Activated CD4-positive, CD25-positive, alpha-beta regulatory T cell treated with anti-CD3 and anti-CD28 coated beads, Interleukin-2, amount 50 U/mL, for 16 hours (primary cell): ENCODE data around the gene AKT1S1.
"Not testable (repeated sequence)": the region's sequence is repeated elsewhere in the genome, so short reads cannot be mapped to it uniquely, and the experiment has no call there.

Experiments used
- DNase-seq: peaks from one replicate; pipeline ENCODE4 v3.0.0-alpha.2; 2020; ENCODE audit warnings: low read depth, low spot score

Gene AKT1S1

DNA sequence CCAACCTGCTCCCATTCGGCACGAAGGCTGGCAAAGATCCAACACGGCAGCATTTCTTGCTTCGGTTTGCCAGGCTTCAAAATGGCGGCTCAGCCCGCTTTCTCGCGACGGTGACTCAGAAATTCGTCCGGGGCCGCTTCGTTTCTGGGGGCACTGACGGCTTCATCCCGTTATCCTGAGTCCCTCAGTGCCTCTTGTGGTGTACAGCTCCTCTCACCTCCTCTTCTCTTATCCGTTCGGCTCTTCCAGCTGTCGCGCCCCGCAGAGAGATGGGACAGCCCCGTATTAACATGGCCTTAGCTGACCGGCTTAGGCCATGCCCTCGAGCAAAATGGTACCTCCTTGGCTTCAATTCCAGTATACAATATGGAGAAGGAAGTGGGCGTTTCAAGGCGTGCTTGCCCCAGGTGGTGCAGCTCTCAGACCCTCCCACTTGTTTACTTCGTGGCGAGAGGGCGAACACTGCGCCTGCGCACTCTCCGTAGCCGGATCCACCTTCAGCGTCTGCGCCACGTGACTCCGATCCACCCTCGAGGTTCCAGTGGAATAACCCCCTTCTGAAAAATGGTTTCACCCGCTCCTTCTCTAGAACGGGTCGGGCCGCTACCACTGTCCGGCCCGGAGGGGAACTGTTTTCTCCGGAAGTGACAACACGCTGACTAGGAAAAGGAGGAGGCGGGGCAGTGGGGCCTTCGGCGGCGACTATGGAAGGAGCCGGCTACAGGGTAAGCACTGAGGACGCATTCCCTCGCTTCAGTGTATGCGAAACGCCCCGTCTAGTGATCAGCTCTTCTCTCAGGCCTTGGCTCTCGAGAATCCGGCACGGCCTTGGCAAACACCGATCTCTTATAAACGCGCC is at the start of gene AKT1S1, which contains the start of gene TBC1D17:
Gene AKT1S1, minus strand, starts transcription at position 336 of the 859 bp plus-strand sequence. CDS start 4,060 bp downstream, outside the sequence.
Gene TBC1D17, plus strand, starts transcription at position 683 of the 859 bp plus-strand sequence. Its CDS starts 22 bp downstream, at position 705.
- peak; percentile 95 for DNase-seq

DNA sequence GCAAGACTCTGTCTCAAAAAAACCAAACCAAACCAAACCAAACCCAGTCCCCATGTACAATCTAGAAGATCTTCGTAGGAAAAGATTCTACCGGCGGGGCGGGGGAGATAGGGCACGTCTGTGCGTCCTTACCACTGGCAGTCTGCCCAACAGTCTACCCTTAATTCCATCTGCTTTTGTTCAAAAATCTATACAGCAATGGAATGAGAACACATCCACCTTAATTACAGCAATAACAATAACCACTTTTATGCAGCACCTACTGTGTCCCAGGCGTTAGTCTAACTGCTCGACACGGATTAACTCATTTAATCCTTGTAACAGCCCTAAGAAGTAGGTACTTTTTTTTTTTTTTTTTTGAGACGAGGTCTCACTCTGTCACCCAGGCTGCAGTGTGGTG is 49.4 kb upstream of the AKT1S1 start:
- DNase-seq: no peak

DNA sequence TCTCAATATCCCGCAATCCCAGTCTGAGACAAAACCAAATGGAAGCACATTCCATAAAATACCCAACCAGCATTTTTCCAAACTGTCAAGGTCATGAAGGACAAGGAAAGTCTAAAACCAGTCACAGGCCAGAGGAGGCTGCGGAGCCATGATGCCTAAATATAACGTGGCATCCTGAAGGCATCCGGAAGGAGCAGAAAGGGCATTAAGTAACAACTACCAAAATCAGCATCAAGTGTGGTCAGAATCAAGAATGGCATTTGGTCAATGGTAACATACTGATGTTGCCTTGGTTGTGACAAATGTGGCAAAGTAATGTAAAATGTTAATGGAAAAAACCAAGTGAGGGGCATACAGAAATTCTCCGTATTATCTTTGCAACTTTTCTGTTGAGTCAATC is 48.3 kb upstream of the AKT1S1 start:
- no peak for DNase-seq

DNA sequence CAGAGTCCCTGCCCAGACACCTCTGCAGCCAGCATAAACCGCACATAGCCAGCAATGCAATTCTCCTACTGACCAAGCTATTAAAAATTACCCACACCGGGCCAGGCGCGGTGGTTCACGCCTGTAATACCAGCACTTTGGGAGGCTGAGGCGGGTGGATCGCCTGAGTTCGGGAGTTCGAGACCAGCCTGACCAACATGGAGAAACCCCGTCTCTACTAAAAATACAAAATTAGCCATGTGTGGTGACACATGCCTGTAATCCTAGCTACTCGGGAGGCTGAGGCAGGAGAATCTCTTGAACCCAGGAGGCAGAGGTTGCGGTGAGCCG is 47.7 kb upstream of the AKT1S1 start:
- DNase-seq: not testable (repeated sequence)

DNA sequence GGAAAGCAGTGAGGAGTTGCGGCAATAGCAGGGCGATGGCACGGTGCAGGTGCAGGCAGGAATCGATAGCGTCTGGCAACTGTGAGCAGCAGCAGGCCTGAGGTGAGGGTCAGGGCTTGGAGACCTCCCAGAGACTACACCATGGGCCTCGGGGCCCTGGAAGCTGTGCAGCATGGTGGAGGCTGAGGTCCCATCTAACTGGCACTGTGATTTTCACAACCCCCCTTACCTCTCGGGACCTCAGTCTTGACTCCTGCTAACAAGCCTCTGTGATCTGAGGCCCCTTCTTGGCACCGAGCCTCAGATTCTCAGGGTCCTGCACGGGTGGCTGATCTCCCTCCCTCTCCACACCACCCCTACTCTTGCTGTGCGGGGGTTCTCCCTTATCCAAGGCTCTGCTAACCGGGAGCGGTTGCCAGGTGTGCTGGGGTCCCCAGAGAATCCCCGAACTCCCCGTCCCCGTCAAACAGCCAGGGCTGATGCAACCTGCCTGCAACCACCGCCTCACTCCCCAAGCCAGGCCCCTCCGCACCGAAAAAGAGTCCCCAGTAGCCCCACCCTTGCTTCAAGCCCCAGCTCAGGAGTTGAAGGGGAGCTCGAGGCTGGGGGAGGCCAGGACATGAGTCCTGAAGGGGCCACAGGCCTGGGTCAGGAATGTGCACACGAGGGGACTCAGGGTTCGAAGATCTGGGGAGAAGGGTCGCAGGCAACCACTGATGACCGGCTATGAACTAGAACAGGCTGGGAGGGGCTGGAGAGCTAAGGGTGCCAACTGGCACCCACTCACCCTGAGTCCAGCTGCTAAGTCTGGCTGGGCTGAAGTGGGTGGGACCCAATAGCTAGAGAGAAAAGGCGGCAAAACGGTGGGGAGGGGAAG is 47.1 kb upstream of the AKT1S1 start:
- no peak for DNase-seq

DNA sequence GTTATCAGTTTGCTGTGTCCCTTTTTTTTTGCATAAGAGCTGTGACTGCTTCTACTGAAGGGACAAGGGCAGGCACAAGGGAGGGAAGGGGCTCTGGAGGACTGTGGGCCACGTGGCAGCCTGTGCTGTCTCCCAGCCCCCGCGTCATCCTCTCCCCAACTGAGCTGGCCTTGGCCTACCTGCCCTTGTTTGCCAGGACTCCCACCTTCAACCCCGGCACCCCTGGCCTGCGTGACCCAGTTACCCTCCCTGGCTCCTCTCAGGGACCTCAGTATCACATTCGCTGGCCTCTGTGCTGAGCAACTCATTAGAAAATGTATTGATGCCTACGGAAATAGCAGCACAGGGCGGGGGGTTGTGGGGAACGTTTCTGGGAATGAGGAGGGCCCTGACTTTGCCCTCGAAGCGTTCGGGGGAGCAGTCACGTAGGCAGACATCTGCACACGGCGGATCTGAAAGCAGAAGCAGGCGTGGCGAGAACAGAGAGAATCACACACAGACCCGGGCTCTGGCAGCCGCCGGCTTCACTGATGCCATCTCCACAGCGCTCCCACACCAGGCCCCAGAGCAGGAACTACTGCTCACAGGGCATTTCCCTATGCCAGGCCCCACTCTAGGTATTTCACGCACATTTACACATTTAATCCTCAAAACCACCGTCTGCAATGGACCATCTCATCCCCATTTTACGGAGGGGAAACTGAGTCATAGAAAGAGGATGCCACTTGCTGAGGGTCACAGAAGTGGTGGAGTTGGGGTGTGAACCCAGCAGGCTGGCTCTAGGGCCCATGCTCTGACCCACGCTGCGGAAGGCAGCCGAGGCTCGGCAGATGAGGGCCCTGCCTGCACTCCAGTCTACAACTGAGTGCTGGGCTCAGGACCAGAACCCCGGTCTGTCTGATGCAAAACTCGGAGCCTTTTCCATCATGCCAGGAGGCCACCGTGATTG is 46.2 kb upstream of the AKT1S1 start:
- no peak for DNase-seq

DNA sequence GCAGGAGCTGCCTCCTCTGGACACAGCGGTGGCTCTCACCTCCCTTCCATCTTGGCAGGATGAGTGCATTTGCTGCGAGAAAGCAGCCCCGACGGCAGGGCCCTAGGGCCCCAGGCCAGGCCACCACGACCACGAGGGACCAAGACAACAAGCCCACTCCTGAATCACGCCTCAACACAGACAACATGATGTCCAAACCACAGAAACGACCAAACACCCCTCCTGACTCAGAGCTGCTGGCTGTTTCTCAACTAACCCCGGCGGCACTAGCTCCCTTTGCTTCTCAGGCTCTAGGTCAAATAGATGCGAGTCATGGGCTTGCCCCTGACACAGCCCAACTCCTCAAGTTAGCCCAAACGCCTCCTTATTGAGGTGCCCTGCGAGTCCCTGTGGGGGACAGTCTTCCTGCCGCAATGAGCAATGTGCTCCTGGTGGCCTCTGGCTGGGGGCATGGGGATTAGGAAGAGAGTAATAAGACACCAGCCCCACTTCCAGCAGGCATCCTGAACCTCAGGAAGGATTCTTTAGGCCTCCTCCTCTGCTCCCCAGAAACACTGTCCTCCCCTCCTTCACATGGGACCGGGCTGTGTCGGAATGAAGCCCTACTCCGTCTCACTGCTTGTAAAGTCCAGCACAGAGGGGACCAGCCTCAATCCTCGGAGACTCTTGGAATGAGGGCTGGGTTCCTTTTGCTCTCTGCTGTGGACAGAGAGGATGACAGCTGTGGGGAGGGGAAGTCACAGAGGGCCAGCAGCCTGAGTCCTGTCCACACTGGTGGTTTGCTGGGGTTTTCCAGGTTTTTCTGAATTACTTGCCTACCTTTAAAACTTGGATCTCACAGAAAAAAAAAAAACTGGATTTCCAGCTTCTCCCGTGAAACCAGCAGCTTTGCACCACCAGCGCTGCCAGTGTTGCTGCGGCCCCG is 45.0 kb upstream of the AKT1S1 start:
- no peak for DNase-seq

DNA sequence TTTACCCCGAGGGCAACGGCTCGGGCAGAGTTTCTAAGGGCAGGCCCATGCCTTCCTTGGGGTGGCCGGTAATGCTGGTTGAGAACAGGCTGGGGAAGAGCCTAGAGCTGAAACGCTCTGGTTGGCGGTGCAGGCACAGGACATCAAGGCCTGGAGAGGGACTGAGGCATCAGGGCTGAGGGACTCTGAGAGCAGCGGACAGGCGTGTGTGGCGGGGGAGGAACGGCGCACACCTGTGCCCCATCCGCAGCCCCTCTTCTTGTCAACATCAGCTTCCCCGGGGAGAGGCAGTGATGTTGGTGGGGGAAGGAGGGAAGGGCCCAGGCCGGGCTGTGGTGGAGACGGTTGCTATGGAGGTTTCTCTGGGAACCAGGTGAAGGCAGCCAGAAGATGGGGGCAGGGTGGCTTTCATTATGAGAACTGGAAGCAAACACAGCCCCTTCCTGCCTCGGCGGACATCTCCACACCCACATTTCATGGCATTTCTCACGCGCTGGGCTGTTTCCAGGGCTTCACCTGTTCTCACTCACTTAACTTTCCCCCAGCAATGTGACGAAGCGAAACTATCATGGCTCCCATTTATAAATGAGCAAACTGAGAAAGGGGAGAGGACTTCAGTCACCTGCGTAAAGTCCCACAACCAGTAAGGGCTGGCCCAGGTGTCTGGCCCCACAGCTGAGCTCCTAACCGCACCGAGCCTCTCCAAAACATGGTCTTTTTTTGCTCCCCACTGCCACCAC is 43.6 kb upstream of the AKT1S1 start:
- DNase-seq: no peak

DNA sequence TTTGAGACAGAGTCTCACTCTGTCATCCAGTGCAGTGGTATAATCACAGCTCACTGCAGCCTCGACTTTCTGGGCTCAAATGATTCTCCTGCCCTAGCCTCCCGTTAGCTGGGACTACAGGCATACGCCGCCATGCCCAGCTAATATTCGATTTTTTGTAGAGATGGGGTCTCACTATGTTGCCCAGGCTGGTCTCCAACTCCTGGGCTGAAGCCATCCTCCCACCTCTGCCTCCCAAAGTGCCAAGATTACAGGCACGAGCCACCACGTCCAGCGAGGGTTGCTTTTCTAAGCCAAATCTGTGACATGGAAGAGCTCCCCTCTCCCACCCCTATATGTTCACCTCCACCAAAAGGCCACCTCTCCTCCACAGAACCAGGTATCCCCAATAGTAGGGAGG is 40.9 kb upstream of the AKT1S1 start:
- DNase-seq: no peak

DNA sequence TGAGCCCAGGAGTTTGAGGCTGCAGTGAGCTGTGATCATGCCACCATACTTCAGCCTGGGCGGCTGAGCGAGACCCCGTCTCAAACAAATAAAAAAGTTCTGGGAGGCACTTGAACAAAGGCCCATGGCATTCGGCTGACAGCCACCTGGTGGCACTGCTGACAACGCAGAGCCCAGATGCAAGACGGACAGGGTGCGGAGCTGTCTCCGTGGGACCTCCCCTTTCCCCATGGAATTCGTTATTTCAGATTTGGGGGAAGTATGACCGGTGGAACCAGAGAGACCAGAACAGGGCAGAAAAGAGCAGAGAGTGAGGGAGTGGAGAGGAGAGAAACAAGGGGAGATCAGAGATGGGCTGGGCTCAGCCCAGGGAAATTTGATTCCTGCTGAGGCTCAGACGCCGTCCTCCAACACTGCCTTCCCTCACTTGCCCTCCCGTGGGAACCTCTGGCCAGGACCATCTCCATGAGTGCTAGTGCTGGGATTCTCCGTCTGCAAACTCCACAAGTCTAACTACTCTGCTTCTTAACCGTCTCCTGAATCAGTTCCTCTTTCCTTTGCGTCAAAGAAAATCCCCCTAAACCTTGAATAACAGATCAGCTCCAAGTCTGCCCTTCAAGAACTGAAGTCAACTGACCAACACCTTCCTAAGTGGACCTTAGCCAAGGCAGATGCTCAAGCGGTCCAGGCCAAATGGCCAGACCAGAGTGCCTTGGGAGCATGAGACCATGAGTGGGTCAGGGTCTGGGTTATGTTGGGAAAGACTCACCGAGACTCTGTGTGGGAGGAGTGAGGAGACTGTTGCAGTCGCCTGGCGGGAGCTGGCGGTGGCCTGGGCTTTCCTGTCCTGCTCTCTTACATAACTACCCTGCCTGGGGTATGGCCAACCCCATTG is 39.9 kb upstream of the AKT1S1 start:
- DNase-seq: no peak

DNA sequence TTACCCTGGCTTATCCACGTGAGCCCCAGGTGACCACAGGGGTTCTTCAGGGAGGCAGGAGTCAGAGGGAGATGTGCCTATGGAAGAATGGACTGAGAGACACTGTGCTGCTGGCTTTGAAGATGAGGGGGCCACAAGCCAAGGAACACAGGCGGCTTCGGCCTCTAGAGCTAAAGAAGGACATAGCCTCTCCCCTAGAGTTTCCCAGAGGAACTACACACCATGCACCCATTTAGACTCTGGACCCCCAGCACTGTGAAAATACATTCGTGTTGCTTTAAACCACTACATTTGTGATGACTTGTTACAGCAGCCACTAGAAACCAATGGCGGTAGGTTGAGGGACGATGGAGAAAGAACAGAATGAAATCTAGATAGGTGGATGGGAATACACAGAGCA is 38.1 kb upstream of the AKT1S1 start:
- no peak for DNase-seq

DNA sequence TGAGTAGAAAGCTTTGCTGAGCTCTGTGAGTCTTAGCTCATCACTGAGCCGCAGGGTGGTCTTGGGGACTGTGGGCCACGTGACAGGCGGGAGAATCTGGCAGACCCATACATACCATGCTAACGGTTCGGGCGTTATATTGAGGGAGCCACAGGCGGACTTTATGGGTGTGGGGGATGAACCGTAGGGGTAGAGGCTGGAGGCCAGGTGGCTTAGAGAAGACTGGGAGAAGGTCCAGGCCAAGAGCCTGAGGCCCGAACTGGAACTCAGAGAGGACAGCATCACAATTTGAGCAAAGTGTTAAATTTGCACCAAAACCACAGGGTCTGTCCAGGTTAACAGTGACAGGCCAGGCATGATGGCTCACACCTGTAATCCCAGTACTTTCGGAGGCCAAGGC is 36.6 kb upstream of the AKT1S1 start:
- DNase-seq: no peak

DNA sequence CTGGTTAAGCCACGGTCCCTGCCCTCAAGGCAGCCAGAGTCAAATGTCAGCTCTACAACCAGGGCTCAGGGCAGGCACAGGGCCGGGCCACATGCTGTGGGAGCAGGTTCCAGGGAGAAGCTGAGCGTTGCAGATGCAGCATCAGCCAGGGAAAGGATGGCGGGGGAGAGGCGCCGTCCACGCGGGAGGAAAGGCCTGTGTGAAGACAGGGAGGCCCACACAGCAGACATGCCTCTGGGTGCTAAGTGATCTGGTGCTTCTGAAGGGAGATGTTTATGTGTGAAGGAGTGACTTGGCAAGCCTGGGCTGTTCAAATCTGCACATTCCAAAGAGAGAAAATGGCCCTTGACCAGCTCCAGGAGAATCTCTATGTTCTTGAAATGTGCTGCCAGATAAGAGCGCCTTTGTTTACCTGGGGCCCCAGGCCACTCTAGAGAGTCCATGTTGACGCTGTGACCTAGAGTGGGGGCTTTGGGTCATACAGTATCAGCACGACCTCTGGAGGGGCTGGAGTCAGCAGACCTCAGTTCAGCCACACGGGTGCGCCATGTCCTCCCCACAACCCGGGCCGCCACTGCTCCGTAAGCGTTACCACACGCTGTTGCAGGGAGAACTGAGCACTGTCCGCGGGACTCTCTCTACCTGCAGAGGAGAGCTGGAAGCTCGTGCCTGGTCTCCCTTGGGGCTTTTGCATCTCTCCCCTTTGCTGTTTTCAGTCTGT is 36.0 kb upstream of the AKT1S1 start:
- DNase-seq: no peak

DNA sequence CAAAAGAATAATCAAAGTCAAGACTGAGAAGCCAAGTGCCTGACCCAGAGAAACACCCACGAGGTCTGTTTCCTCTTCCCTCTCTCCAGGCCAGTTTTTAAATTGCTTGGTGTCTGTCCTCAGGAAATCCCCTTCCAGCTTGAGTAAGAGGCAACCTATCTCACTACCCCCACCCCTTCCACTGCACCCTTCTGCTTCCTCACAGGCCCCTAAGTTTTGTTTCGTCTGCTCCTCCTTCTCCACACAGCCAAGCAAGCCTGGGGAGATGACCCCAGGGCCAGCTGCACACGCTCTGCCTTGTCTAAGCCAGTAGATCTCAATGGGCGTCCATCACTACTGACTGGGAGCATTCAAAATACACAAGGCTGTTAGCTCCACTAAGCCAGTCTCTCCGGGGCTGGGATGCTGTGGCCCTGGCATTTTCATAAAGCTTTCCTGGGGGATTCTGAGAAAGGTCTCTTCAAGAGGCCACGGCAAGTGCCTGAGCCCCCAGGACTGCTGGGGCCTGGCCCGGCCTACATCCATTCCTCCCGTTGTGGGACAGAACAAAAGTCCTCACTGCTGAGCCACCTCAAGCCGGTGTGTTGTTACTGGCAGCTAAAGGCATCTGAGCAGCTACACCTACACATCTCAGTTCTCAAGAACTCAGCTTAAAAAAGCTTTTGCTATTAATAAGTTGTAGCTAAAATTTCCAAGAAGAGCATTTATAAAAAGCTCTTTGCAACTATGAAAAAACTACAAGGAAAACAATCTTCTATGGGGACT is 34.4 kb upstream of the AKT1S1 start:
- DNase-seq: no peak

DNA sequence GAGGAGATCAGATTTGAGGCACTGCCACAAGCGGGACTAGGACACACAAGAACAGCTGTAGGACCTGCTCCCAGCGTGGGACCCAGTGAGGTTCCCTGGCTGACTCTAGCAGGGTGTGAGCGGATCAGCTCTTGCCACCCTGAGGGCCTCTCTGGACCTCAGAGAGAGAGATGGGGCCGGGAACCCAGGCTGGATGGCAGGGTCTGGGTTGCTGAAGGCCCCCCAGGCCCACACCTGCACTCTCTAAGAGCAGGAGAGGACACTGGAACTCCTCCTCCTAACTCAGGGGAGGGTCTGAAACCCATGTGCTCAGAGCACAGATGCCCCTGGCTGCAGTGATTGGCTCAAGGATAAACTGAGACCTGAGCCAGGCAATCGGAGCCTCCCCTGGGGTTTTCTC is 33.0 kb upstream of the AKT1S1 start:
- no peak for DNase-seq

DNA sequence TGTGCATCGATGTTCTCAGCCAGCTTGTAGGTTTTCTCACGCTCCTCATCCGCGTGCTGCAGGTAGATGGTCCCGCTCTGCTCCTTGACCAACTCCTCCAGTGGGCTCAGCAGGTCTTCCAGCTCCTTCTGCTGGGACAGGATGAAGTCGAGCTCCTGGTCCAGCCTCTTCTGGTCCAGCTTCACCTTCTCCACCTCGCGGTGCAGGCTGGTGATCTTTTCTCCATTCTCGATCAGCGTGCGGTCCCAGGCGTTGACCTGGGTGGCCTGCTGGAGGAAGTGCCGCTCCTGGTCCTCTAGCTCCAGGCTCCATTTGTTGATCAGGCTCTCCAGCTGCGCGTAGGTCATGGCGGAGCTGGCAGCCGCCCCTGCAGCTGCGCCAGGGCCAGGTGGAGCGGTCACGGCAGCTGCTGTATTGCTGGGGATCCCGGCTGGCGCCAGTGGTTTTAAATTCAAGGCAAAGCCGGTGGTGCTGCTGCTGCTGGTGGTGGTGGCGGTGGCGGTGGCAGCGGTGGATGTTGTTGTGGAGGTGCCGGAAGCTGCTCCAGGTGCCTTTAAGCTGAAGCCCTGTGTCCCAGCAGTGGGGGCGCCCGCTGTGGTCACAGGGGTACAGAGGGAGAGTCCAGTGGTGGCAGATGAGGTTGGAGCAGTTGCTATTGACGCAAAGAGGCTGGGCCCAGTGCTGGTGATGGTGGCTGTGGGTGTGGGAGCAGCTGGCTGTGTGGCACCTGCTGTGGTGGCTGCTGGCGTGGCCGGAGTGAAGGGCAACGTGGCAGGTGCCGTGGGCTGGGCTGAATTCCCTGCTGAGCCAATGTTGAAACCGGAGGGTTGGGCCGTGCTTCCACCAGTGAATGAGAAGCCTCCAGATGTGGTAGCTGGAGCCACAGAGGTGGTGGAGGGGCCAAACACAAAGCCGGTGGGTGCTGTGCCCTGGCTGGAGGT is 31.6 kb upstream of the AKT1S1 start:
- DNase-seq: no peak
